OCI-LY1 (cell line): Measurements from ENCODE around the gene VWA8.
"Not testable (repeated sequence)": the region's sequence is repeated elsewhere in the genome, so short reads cannot be mapped to it uniquely, and the experiment has no call there.

Source experiments
- CTCF ChIP-seq: fragments of 200-600 bp; sonication (generic), shearing (Covaris generic); IDR thresholded peaks from 2 replicates; pipeline ENCODE4 v1.5.1; 2017; ENCODE audit warnings: mild to moderate bottlenecking, antibody characterized with exemption, low read length, moderate library complexity, mixed read lengths
- EZH2 ChIP-seq: fragments of 200-600 bp; sonication (generic), shearing (Covaris generic); IDR thresholded peaks from 2 replicates; pipeline ENCODE4 v1.8.0; 2017; ENCODE audit warnings: borderline replicate concordance, mixed run types, mild to moderate bottlenecking, antibody characterized with exemption, low read length, moderate library complexity, mixed read lengths

GRCh38 chr13:41949104-41949503 is 11.8 kb downstream of the VWA8 start:
- not testable (repeated sequence) for TF ChIP-seq CTCF, EZH2
